IMR-90 (cell line): ENCODE data around the gene MORN4. TPM values are rescaled to one million over a fixed set of nuclear protein-coding genes. Genes with fewer than 3 reads are reported as not detected.

Experiments used
- ATAC-seq: fragments of 200-7000 bp; cut with Tn5 transposase; 2 replicates; pipeline ENCODE4 v1.9.1; 2020; ENCODE audit warnings: low read depth, mild to moderate bottlenecking, moderate library complexity
- BruUV-seq: library from RNA; stranded (reverse); fragments of 400-500 nt; replicated peaks from 2 replicates; lab custom pipeline; 2021; lab: Mats Ljungman, UMichigan
- CTCF ChIA-PET: fragments of 300-600 bp; formaldehyde crosslinking; extraction: SDS; loops from one replicate; lab custom pipeline; 2021; ENCODE audit warnings: antibody characterized with exemption; lab: Yijun Ruan, JAX
- POLR2A ChIA-PET: fragments of 300-600 bp; sonication (Branson Sonifier 250); formaldehyde crosslinking; loops from one replicate; lab custom pipeline; 2022; ENCODE audit warnings: antibody characterized with exemption; ENCODE audit not compliant: unreplicated experiment; lab: Charles Lee
- DNase-seq: peaks from one replicate; pipeline ENCODE4 v3.0.0; 2013
- H2AFZ ChIP-seq: replicated peaks from 2 replicates; pipeline ENCODE3; 2013; ENCODE audit warnings: low read length, mild to moderate bottlenecking; ENCODE audit not compliant: poor library complexity
- H2AK5ac ChIP-seq: 2 replicates; pipeline ENCODE4 v1.6.1; 2013; ENCODE audit warnings: low read depth, low read length, inconsistent platforms
- H2AK9ac ChIP-seq: replicated peaks from 2 replicates; pipeline ENCODE3; 2013; ENCODE audit warnings: mild to moderate bottlenecking, low read depth, low read length, moderate library complexity; ENCODE audit not compliant: poor library complexity
- H2BK120ac ChIP-seq: 2 replicates; pipeline ENCODE4 v1.6.1; 2013; ENCODE audit warnings: low read depth, low read length, inconsistent platforms
- H2BK15ac ChIP-seq: 3 replicates; pipeline ENCODE4 v1.6.1; 2013; ENCODE audit warnings: low read depth, low read length, inconsistent platforms
- H2BK20ac ChIP-seq: 2 replicates; pipeline ENCODE4 v1.6.1; 2013; ENCODE audit warnings: low read depth, mild to moderate bottlenecking, inconsistent platforms, low read length, moderate library complexity
- H2BK5ac ChIP-seq: 2 replicates; pipeline ENCODE4 v1.6.1; 2013; ENCODE audit warnings: mild to moderate bottlenecking, low read depth, low read length, inconsistent platforms; ENCODE audit not compliant: poor library complexity, severe bottlenecking
- H3K14ac ChIP-seq: replicated peaks from 2 replicates; pipeline ENCODE4 v1.6.1; 2013; ENCODE audit warnings: low read depth, low read length, inconsistent platforms
- H3K18ac ChIP-seq: 2 replicates; pipeline ENCODE4 v1.6.1; 2013; ENCODE audit warnings: low read depth, low read length, control low read depth
- H3K23ac ChIP-seq: 2 replicates; pipeline ENCODE4 v1.6.1; 2013; ENCODE audit warnings: low read depth, low read length, inconsistent platforms
- H3K27ac ChIP-seq: 2 replicates; pipeline ENCODE4 v1.5.1; 2013; ENCODE audit warnings: mild to moderate bottlenecking, control low read depth, low read length; ENCODE audit not compliant: insufficient read depth
- H3K27me3 ChIP-seq: 2 replicates; pipeline ENCODE4 v1.6.1; 2013; ENCODE audit warnings: low read length; ENCODE audit not compliant: control insufficient read depth, insufficient read depth
- H3K36me3 ChIP-seq: 2 replicates; pipeline ENCODE4 v1.6.1; 2013; ENCODE audit warnings: low read length, mixed read lengths; ENCODE audit not compliant: control insufficient read depth, insufficient read depth
- H3K4ac ChIP-seq: 2 replicates; pipeline ENCODE4 v1.6.1; 2013; ENCODE audit warnings: low read depth, low read length, inconsistent platforms
- H3K4me1 ChIP-seq: 2 replicates; pipeline ENCODE4 v1.6.1; 2013; ENCODE audit warnings: low read length, mixed read lengths; ENCODE audit not compliant: control insufficient read depth, insufficient read depth
- H3K4me2 ChIP-seq: 2 replicates; pipeline ENCODE4 v1.6.1; 2013; ENCODE audit warnings: low read depth, mild to moderate bottlenecking, control low read depth, low read length, moderate library complexity
- H3K4me3 ChIP-seq: 2 replicates; pipeline ENCODE4 v1.5.1; 2013; ENCODE audit warnings: low read depth, mild to moderate bottlenecking, control low read depth, low read length, moderate library complexity; ENCODE audit not compliant: insufficient read depth
- H3K56ac ChIP-seq: 2 replicates; pipeline ENCODE4 v1.6.1; 2013; ENCODE audit warnings: low read length, inconsistent platforms; ENCODE audit not compliant: insufficient read depth; ENCODE audit errors: extremely low read depth
- H3K79me1 ChIP-seq, 2 experiments: 2 replicates each; pipeline ENCODE4 v1.6.1; 2013; ENCODE audit warnings: low read length in 2 of 2, inconsistent platforms in 1 of 2, low read depth in 1 of 2
- H3K9ac ChIP-seq: 2 replicates; pipeline ENCODE4 v1.6.1; 2013; ENCODE audit warnings: low read depth, low read length, control low read depth
- H3K9me1 ChIP-seq: 2 replicates; pipeline ENCODE4 v1.6.1; 2013; ENCODE audit warnings: low read length, inconsistent platforms; ENCODE audit not compliant: insufficient read depth
- H3K9me3 ChIP-seq: 2 replicates; pipeline ENCODE4 v1.6.1; 2013; ENCODE audit warnings: low read length; ENCODE audit not compliant: control insufficient read depth, insufficient read depth
- H4K20me1 ChIP-seq: 2 replicates; pipeline ENCODE4 v1.6.1; 2013; ENCODE audit warnings: low read length, inconsistent platforms; ENCODE audit not compliant: insufficient read depth
- H4K5ac ChIP-seq: 2 replicates; pipeline ENCODE4 v1.6.1; 2013; ENCODE audit warnings: mild to moderate bottlenecking, low read depth, low read length, control low read depth
- H4K8ac ChIP-seq, 2 experiments: 2 replicates each; pipeline ENCODE4 v1.6.1; 2013; ENCODE audit warnings: low read depth in 2 of 2, low read length in 2 of 2, control low read depth in 1 of 2, inconsistent platforms in 1 of 2
- H4K91ac ChIP-seq: 2 replicates; pipeline ENCODE4 v1.6.1; 2013; ENCODE audit warnings: low read depth, low read length, inconsistent platforms; ENCODE audit not compliant: insufficient read depth
- BHLHE40 ChIP-seq: fragments of 150-350 bp; IDR thresholded peaks from 2 replicates; pipeline ENCODE4 v1.6.1; 2016; ENCODE audit warnings: mild to moderate bottlenecking, low read depth, low read length
- RCOR1 ChIP-seq: IDR thresholded peaks from 2 replicates; pipeline ENCODE4 v1.6.1; 2012; ENCODE audit warnings: mild to moderate bottlenecking, low read length, improper control_type of control experiment; ENCODE audit not compliant: insufficient replicate concordance
- WGBS, 2 experiments: methylation state at CpG; one replicate each; pipeline versions ENCODE4 v1.1.5 to v1.1.7; 2013; ENCODE audit warnings: missing lambda C conversion rate in 2 of 2; ENCODE audit not compliant: insufficient read length in 1 of 2; ENCODE audit errors: extremely low coverage in 2 of 2; 5-methylcytosine and 5-hydroxymethylcytosine counted together
- dilution Hi-C: fragments of 300-500 bp; cut with HindIII; formaldehyde crosslinking; loops from one replicate; pipeline ENCODE4 v1.14.3; 2018; ENCODE audit warnings: low sequenced_read_pairs; ENCODE audit not compliant: unreplicated experiment
- in situ Hi-C: fragments of 300-500 bp; cut with MboI; formaldehyde crosslinking; loops from 3 replicates; pipeline ENCODE4 v1.14.3; 2019; ENCODE audit warnings: low sequenced_read_pairs, inconsistent platforms, mixed read lengths
- intact Hi-C: fragments of 100-400 bp; cut with micrococcal nuclease; formaldehyde crosslinking; loops from 2 replicates; pipeline ENCODE4 v1.10.0; 2022
- polyA plus RNA-seq, 3 experiments: library from polyadenylated mRNA; depleted of rRNA; stranded (reverse); fragments of >200 nt; gene quantifications; 2 replicates each; pipeline ENCODE4 v1.2.3, GENCODE V29; 2012; ENCODE audit warnings: low replicate concordance in 1 of 3
- total RNA-seq: library from RNA; depleted of rRNA; stranded (reverse); fragments of >200 nt; gene quantifications from 2 replicates; pipeline ENCODE4 v1.2.3, GENCODE V29; 2012
- TF ChIP-seq, protein P1 (sequence below): conservative IDR thresholded peaks from 2 replicates; pipeline ENCODE4 v1.5.1; 2012; ENCODE audit warnings: mild to moderate bottlenecking, low read depth, low read length, improper control_type of control experiment
- TF ChIP-seq, protein P2 (sequence below): fragments of 150-350 bp; IDR thresholded peaks from 2 replicates; pipeline ENCODE4 v1.6.1; 2017; ENCODE audit warnings: mild to moderate bottlenecking, antibody characterized with exemption, low read length, low read depth
- TF ChIP-seq, protein P3 (sequence below): fragments of 150-350 bp; IDR thresholded peaks from 2 replicates; pipeline ENCODE4 v1.6.1; 2016; ENCODE audit warnings: low read depth, mild to moderate bottlenecking, low read length, moderate library complexity, borderline replicate concordance

Gene MORN4
- total and polyA plus RNA-seq, 2 of the 4 experiments (the other 2 are of a cell fraction) = 3.2 to 8.4 TPM

DNA sequence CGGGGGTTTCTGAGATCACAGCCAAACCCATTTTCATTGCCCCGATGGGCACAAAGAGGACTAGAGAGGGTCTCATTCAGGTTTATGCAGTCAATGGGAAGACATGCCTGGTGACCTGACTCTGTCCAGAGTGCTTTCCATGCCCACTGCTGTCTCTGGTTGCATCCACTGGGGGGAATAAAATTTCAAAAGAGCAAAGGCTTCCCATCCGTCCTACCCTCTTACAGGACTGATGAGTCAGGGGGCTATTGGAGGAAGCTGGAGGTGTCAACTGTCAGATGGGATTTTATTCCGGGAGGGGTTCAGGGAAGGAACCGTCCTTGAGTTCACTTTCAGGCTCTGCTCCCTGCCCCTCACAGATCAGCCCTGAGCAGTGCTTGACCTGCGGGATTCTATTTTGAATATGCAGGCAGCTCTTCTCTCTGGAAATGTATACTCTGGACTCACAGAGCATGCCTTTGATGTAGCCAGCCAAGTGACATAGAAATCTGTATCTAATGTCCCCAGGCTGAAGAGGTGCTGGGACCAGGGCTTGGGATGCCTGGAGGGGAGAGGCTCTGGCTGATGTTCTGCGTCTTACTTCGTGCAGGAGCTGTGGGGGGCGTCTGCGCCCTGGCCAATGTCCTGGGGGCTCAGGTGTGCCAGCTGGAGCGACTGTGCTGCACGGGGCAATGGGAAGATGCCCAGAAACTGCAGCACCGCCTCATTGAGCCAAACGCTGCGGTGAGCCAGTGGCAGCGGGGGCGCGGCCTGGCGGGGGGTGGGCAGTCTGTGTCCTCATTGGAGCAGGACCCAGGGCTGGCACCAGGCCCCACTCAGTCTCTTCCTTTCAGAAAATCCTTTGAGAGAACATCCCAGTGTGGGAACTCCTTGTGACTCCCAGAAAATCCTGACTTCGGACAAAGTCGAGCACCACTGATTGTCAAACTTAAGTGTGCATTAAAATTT lies 31.8 kb downstream of the MORN4 start:
- Histone ChIP-seq H3K9ac (no peak overlapping the region), H3K4ac (no peak overlapping the region), H2AK5ac (no peak overlapping the region), H3K27me3 (no peaks in the 10 kb centered on the region), H3K4me2 (no peak overlapping the region), H2BK20ac (no peak overlapping the region), H4K8ac (no peak overlapping the region), H2BK120ac (no peak overlapping the region), H2BK5ac (no peak overlapping the region), H3K18ac (no peak overlapping the region), H3K9me1 (peaks cover 9% of the 10 kb centered on the region; the same call in 1 of the 2 replicates), H4K5ac (no peak overlapping the region), H3K4me3 (no peak overlapping the region), H2AFZ (no peak overlapping the region), H2BK15ac (no peak overlapping the region), H3K23ac (no peak overlapping the region), H3K14ac (no peak overlapping the region), H3K36me3 (no peaks in the 10 kb centered on the region), H2AK9ac (peak overlapping the region; percentile 32), H3K4me1 (peaks cover 7% of the 10 kb centered on the region; the same call in 1 of the 2 replicates), H4K20me1 (no peaks in the 10 kb centered on the region), H3K27ac (no peak overlapping the region), H4K91ac (no peak overlapping the region), H3K79me1 (no peaks in the 10 kb centered on the region), H3K9me3 (no peaks in the 10 kb centered on the region), H3K56ac (no peak overlapping the region)
- in situ Hi-C loops = no loop called here
- DNase-seq (no peak), ATAC-seq (no peak)
- CTCF ChIA-PET = no interaction called here
- POLR2A ChIA-PET = no interaction called here
- TF ChIP-seq, protein P1, sequence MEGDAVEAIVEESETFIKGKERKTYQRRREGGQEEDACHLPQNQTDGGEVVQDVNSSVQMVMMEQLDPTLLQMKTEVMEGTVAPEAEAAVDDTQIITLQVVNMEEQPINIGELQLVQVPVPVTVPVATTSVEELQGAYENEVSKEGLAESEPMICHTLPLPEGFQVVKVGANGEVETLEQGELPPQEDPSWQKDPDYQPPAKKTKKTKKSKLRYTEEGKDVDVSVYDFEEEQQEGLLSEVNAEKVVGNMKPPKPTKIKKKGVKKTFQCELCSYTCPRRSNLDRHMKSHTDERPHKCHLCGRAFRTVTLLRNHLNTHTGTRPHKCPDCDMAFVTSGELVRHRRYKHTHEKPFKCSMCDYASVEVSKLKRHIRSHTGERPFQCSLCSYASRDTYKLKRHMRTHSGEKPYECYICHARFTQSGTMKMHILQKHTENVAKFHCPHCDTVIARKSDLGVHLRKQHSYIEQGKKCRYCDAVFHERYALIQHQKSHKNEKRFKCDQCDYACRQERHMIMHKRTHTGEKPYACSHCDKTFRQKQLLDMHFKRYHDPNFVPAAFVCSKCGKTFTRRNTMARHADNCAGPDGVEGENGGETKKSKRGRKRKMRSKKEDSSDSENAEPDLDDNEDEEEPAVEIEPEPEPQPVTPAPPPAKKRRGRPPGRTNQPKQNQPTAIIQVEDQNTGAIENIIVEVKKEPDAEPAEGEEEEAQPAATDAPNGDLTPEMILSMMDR = no peak
- TF ChIP-seq, protein P2, sequence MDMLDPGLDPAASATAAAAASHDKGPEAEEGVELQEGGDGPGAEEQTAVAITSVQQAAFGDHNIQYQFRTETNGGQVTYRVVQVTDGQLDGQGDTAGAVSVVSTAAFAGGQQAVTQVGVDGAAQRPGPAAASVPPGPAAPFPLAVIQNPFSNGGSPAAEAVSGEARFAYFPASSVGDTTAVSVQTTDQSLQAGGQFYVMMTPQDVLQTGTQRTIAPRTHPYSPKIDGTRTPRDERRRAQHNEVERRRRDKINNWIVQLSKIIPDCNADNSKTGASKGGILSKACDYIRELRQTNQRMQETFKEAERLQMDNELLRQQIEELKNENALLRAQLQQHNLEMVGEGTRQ = no peak
- TF ChIP-seq BHLHE40 (no peak), RCOR1 (no peak)
- TF ChIP-seq, protein P3, sequence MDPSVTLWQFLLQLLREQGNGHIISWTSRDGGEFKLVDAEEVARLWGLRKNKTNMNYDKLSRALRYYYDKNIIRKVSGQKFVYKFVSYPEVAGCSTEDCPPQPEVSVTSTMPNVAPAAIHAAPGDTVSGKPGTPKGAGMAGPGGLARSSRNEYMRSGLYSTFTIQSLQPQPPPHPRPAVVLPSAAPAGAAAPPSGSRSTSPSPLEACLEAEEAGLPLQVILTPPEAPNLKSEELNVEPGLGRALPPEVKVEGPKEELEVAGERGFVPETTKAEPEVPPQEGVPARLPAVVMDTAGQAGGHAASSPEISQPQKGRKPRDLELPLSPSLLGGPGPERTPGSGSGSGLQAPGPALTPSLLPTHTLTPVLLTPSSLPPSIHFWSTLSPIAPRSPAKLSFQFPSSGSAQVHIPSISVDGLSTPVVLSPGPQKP = no peak
- no TSS peak for BruUV-seq
- dilution Hi-C loops = no loop called here
- 70% methylated on average over 11 of the region's 21 CpGs; no CpG with 5 or more reads in 1 of the 2 experiments for WGBS, 2 experiments
- intact Hi-C loops = no loop called here
